ENCODE results near the gene MPP3.
"Not testable (repeated sequence)": the region's sequence is repeated elsewhere in the genome, so short reads cannot be mapped to it uniquely, and the experiment has no call there.

MPP3 gene

DNA sequence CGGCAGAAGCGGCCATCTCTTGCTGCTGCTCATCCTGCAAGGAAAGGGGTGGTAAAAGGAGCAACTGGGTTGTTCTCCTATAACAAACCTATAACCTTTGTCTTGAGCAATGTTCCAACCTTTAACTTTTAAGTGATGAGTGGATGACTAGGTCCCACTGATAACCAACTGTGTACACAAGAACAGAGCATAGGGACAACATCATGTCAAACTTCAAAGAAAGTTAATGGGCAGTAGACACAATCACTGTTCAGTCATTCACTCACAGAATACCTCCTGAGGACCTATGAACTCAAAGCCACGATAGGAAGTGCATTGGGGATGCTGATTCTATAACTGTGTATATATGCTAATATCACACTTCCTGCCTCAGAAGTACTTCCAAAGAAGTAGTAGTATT is 31.1 kb downstream of the MPP3 start:
- no peak for DNase-seq

DNA sequence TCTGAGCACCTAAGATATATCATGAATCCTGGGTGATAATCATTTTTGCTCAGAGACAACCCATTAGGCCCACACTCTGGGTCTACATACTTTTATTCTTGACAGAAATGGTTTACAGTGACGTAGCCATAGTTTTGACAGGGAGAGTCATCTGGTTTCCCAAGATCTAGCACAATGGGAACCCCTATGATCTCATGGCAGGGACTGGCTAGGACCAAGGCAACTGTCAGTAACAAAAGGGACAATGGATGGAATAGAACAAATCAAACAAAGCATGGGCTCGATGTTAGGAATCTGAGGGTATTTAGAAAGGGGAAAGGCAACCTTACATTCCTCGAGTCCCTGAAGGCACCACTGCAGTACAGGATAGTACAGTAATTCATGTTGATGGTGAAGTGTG is 32.2 kb downstream of the MPP3 start:
- no peak for DNase-seq

DNA sequence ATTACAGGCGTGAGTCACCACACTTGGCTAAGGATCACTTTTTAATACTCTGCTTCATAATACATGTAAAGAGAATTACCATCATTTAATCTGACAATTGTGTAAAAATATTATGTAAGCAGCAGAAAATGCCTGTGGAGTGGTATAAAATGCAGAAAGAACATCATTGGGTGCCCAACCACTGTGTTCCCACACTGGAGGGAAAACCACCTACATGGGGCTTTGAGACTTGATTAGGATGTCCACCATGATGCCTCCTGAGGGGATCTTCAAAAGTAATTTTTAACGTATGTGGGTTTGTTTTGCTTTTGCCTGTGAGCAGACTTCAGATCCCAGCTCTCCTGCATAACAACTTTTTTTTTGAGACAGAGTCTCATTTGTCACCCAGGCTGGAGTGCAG is 33.9 kb downstream of the MPP3 start:
- no peak for DNase-seq

DNA sequence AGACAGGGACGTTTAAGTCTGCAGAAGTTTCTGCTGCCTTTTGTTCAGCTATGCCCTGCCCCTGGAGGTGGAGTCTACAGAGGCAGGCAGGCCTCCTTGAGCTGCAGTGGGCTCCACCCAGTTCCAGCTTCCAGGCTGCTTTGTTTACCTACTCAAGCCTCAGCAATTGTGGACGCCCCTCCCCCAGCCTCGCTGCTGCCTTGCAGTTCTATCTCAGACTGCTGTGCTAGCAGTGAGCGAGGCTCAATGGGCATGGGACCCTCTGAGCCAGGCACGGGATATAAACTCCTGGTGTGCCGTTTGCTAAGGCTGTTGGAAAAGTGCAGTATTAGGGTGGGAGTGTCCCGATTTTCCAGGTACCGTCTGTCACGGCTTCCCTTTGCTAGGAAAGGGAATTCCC is 34.9 kb downstream of the MPP3 start:
- DNase-seq: not testable (repeated sequence)

DNA sequence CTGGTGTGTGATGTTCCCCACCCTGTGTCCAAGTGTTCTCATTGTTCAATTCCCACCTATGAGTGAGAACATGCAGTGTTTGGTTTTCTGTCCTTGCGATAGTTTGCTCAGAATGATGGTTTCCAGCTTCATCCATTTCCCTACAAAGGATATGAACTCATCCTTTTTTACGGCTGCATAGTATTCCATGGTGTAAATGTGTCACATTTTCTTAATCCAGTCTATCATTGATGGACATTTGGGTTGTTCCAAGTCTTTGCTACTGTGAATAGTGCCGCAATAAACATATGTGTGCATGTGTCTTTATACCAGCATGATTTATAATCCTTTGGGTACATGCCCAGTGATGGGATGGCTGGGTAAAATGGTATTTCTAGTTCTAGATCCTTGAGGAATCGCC is 40.3 kb downstream of the MPP3 start:
- not testable (repeated sequence) for DNase-seq

DNA sequence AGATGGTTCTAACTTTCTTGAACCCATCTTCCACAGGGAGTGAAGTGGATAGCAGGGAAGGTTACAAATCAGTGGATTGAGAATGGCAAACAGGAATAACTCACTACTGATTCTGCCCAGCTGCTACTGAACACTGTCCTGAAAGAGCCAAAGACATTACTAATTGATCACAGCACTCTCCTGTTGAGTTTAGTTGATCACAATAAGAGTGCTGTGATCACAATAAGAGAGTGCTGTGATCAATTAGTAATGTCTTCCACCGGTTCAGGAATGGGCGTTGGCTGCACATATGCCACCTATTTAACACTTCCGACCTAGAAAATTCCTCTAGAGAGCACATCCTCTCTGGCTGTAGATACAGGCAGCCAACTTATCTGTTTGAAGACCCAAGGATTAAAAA is 41.4 kb downstream of the MPP3 start:
- DNase-seq: no peak

DNA sequence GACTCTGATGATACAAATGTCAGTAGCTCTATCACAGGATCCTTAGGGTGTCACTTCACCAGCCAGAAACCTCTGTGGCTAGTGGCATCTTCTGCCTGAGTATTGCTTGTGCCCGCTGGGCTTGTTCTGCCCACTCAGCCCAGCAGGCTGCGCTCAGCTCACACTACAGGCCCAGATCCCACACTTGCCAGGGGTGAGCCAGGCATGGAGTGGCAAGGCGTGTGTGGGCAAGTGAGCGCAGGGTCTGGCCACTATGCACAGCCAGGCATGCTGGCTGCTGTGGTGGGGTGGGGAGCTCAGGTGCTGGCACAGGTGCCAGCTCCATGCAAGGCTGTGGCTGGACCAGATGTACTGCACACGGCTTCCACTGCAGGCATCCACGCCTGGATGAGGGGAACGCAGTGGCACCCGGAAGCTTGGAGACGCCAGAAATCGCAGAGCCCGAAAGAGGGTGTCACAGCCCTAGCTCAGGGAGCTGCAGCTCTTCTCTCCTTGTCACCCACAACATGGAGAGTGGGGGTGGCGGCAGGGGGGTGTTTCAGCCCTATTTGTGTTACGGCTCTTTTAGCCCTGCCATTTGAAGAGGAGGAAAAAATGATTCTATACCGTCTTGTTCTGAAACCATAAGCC is 42.5 kb downstream of the MPP3 start:
- DNase-seq: no peak

DNA sequence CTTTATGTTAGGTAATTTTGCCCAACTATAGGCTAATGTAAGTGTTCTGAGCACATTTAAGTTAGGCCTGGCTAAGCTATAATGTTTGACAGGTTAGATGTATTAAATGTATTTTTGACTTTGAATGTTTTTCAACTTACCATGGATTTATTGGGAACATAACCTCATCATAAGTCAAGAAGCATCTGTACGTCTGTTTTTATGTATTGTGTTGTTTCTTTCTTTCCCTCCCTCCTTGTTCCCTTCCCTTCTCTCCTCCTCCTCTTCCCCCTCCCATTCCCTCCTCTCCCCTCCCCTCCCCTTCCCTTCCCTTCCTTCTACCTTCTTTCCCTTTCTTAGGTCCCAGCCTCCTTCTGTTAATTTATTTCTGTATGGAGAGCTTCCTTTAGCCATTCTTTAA is 43.5 kb downstream of the MPP3 start:
- no peak for DNase-seq

DNA sequence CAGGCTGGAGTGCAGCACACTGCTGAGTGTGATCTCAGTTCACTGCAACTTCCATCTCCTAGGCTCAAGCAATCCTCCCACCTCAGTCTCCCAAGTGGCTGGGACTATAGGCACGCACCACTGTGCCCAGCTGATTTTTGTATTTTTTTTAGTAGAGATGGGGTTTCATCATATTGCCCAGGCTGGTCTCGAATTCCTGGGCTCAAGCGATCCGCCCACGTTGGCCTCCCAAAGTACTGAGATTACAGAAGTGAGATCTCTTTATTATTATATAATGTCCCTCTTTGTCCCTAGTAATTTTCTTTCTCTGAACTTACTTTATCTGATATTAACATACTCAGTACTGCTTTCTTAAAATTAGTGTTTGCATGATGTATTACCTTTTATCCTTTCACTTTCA is 44.4 kb downstream of the MPP3 start:
- DNase-seq: no peak

DNA sequence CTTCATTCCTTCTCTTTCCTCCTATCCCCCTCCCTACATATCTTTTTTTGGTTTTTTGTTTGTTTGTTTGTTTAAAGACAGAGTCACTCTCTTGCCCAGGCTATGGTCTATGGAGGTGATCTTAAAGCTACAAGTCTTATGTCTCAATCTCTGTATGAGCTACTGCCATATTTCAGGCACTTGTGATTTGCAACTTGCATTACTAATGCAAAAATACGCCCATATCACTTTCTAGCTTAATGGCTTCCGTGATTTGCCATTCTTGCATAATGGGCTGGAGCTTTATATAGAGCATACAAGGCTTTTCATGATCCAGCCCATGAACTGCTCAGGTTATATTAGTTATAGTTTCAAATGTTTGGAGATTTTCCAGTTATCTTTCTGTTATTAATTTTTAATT is 45.2 kb downstream of the MPP3 start:
- no peak for DNase-seq

DNA sequence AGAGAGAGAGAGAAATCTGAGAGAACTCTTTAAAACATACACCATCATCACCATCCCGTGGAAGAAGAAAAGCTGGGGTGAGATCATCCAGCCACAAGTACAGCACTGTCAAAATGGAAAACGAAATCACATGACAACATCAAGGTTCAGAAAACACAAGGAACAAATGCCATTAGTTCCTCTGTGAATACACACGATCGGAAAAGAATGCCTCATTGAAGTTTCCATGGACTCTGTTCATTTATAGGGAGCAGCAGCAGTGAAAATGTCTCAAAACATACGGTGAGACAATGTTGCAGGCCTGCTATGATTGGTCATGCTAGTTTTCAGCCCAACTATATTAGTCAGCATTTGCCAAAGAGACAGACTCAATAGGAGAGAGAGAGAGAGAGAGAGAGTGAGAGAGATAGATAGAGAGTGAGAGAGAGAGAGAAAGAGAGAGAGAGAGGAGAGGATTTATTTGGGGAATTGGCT is 48.3 kb downstream of the MPP3 start:
- DNase-seq: no peak

DNA sequence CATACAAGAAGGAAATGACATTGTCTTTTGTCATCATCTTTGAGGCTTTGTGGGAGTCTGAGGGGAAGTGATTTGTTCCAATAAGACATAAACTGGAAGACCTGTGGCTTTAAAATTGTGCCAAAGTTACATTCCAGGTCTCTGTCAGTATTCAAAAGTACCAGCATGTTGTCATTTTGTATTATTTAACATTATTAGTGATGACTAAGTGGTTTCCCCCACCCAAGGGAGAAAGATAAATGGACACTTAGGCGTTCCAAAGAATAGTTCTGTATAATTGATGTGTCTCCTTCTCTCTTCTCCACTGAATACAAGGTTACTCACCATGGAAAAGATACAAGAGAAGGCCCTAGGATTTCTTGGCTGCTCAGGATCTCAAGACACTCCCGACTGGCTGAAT is 48.9 kb downstream of the MPP3 start:
- no peak for DNase-seq

DNA sequence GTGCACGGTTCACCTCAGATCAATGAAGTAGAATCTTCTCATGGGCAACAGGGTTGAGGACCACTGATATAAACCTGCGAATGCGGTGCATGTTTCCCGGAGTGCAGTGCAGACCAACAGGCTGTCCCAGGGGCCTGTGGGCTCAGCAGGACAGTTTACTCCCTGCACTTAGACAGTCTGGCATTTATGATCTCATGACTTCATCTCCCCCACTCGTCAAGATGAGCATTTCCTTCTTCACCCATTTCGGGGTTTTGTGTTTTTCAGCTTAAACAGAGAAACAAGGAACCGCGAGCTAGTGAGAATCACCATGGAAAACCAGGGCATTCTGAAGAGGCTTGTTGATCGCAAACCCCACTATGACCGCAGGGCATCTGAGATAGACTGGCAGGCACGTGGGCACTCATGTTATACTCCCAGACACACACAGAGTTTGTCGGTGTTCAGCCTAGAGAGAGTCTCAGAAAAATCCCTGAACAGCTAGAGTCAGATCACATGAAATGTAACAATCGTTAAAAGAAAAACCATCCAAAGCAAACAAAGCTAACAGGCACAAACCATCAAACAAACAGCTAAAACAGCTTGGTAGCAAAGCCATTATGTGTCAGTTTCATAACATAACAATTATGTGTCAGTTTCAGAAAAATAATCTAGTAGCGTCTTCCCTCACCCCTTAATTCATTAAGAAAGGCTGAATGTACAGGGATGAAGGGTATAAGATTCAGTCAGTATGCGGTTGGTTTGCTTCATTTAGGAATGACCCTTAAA is 49.8 kb downstream of the MPP3 start:
- no peak for DNase-seq

DNA sequence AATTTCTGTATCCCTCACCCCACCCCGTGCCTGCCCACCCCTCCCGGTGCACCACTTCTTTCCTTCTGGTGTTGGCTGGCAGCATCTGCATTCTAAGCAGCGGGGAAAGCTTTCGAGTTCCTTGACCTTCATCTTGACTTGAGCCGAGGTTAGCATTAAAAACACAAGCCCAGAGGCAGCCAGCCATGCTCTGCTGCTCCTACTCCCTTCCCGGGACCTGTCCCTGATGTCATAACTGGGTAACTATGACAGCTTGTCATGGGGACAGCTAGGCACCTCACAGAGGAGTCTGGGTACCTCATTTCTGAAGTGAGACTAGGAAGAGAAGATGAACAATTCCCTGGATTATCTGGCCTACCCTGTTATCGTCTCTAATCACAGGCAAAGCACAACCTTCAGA is 52.8 kb downstream of the MPP3 start, which contains the start of gene CFAP97D1:
TSS of gene CFAP97D1 (plus strand) at position 301 of the 400 bp plus-strand sequence. CDS start at position 329, 28 bp downstream.
- no peak for DNase-seq

DNA sequence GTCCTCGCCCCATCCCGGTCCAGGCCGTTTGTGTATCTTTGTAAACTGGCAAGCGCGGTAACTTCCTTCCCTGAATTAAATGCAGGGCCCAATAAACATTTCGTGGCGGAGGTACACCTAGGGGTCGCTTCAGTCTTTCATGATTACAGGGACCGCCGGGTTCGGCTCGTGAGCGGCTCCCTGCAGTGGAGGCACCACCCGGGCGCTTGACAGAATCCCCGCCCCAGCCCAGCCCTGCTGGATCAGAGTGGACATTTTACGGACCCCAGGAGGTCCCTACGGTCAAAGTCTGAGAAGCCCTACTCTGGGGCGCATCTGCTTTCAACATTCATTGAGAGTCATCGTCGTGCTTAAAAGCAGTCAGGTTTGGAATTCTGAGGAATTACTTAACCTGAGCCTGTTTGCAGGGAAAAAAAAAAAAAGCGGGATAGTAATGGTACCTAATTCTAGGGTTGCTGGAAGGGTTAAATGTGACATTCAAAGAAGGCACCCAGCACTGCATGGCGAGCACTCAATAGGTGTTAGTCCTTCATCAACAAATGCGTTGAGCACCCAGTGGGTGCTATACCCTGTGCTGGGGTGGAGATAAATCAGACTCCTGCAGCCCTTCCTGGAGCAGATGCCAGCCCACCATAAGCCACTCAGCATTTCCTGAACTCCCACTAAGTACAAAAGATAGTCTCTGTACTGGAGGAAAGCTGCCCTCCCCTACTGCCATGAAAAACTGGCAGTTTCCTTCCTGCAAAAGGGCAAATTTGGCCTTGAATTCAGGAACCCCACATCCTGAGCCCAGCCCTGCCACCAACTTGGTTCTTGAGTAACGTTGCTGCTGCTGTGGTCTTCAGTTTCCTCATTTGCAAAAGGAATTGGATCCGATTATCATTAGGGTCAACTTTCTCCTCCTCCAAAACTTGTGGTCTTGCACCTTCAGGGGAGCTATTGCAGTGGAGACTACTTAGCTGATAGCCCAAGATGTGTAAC is 53.5 kb downstream of the MPP3 start:
- no peak for DNase-seq

DNA sequence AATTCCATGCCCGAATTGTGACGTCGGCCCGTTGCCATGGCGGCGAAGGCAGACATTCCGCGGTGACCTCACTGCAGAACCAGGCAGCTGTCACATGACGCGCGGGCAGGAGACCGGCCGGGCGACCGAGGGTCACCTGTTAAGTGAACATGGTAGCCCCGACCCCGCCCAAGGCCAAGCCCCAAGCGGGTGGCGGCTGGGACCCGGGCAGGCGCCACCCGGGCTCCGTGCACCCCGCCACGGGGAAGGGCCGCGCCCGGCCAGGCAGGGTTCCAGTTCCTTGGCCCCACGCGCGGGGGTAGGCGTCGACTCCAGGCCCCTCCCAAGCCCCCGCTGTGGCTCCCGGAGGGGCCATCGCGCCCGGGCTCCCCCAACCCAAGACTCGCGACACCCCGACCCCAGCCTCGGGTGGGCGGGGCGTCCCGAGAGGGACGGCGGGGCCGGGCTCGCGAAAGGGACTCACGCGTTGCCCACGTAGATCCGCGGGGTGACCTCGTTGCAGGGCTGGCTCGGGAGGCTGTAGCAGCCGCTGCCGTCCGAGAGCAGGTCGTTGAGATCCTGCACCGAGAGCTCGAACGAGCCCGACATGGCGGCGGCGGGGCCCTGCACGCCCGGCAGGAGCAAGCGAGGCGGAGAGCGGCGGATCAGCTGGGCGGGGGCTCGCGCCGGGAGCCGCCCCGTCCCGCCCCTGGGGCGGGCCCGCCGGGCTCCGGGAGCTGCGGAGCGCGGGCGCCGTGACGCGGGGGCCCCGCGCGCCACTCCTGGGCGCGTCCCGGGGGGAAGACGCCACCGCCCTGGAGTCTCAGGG is 54.4 kb downstream of the MPP3 start, which contains the start of gene DUSP3:
TSS of gene DUSP3 (minus strand) at position 641 of the 808 bp plus-strand sequence. CDS start at position 588, 53 bp downstream.
- peak; percentile 79 for DNase-seq

DNA sequence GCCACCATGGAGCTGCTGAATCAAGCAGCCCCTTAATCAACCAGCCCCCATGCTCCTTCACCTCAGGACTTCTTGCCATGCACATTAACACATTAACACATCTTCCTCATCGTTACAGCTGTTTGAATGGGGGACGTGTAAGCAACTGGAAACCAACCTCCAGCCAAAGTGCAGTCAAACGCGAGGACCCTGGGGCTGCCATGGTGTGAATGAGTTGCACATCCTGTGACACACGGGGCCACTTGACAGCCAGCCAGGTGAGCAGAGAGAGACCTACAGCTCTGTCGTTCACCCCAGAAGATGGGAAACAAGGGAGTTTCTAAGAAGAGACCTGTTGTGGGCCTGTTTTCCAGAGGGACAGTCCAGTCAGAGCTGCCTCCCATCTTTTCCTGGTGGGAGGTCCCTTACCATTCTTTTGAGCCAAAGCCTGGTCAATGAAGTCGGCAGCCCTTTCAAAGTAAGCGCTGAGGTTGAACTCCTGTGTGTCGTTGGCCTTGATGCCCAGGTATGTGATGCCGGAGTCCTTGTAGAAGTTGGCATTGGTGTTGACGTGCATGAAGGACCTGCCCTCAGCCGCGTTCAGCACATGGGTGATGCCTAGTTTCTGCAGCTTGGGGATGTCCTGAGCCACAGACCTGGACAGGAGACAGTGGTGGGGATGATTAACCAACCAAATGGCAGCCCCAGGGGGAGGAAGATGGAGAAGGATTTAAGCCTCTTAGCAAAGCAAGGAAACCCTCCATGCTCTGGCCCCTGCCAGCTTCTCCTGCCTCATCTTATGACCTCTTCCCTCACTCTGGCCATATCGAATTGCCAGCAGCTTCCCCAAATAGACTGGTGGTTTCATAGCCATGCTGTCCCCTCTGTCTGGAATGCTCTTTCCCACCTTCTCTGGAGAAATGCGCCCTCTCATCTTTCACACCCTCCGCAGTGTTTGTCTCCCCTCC is 58.4 kb downstream of the MPP3 start:
- no peak for DNase-seq

DNA sequence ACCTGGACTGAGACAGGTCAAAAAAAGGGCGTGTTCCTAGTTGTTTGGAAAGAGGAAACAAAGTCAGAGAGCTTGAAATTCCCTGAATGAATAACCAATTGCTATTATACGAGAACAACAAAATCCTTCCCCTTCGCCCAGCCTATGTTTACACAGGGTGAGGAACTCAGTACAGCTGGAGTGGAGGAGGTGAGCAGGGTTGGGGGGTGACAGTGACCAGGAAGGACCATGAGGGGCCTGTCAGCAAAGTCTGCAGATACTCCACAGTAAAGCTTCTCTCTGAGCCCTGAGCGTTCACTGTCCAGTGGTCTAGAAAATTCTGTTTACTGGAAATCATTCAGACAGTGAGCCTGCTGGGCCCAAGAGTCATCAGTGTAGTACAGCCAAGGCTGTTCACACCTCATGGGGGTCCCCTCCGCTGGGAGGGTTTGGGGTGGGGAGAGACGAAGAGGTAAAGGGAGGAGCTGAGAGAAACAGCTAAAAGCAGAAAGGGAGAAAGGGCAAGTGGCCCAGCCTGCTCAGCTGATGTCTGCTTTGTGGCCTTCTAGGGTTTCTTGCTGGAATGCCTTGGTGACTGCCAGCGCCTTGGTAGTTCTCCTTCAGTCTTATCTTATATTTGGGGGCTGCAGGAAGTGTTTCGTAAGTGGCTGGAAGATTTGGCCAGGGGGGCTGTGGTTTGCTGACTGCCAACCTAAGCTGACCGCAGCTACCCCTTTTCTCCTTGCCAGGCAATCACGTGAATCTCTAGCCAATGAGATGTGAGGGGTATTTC is 59.9 kb downstream of the MPP3 start:
- DNase-seq: no peak

DNA sequence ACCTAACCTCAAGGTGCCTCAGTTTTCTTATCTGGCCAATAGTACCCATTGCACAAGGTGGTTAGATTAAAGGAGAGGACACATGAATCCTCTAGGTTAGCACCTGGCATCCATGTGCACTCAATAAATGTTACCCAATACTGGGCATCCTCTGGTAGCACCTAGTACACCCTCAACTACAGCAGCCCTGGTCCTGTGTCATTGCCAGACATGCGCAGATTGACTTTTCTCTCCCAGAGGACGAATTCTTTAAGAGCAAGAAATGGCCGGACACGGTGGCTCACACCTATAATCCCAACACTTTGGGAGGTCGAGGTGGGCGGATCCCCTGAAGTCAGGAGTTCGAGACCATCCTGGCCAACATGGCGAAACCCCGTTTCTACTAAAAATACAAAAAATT is 61.5 kb downstream of the MPP3 start:
- DNase-seq: no peak

DNA sequence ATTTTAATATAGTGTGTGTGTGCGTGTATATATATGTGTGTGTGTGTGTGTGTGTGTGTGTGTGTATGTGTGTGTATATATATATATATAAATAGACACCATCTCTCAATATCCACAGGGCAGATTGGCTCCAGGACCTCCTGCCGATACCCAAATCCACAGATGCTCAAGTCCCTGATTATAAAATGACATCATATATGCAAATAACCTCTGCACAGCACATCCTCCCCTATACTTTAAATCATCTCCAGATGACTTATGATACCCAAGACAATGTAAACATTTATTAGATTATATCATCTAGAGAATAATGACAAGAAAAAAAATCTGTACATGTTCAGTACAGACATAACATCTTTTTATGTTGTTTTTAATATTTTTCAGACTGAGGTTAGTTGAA is 62.0 kb downstream of the MPP3 start:
- DNase-seq: no peak
